DLD1 (cell line): ENCODE measurements around the gene NFE2L3.
"Not testable (repeated sequence)": the region's sequence is repeated elsewhere in the genome, so short reads cannot be mapped to it uniquely, and the experiment has no call there.

Experiments
- in situ Hi-C: cut with HindIII; loops from 2 replicates; pipeline ENCODE4 v1.10.0; 2017; ENCODE audit warnings: low sequenced_read_pairs

Gene NFE2L3

DNA sequence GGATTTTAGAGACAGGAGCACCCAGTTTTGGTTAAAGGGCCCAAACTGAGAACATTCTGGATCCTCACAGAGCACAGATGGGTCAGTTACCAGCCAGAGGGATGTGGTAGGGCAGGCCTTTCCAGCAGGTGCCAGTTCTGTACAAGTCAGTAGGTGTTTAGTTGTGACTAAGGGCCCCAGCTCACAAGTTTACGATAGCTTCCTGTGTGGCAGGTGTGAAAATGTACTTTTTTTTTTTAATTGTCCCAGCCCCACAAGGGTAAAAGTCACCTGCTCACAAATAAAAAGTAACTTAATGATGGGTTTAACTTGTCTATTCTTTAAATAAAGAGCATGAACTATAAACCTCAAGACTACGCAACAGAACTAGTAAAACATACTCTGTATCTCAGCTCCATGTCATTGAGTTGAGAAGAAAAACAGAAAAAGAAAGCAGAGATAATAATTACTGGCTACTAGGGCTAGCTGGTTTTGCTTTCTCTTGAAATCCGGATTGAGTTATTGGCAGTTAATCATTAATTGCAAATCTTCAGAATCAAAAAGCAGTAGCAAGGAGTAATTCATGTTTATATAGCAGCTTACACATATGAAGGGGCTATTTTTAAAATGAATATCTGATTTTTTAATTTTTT lies 15.4 kb downstream of the NFE2L3 start:
- in situ Hi-C loops, result no loop called here

DNA sequence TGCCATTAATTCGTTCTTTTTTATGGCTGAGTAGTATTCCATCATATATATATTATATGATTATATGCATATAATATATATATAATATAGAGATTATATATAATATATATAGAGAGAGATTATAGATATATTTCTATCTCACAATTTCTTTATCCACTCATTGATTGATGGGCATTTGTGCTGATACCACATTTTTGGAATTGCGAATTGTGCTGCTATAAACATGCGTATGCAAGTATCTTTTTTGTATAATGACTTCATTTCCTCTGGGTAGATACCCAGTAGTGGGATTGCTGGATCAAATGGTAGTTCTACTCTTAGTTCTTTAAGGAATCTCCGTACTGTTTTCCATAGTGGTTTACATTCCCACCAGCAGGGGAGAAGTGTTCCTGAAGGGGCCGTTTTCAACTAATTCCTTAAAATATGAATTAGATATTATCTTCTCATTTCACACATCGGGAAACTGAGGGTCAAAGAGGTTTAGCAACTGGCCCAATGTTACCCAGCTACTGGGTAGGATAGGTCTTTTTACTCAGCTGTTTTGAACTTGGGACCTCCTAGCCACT lies 16.5 kb downstream of the NFE2L3 start:
- in situ Hi-C loops, result no loop called here

DNA sequence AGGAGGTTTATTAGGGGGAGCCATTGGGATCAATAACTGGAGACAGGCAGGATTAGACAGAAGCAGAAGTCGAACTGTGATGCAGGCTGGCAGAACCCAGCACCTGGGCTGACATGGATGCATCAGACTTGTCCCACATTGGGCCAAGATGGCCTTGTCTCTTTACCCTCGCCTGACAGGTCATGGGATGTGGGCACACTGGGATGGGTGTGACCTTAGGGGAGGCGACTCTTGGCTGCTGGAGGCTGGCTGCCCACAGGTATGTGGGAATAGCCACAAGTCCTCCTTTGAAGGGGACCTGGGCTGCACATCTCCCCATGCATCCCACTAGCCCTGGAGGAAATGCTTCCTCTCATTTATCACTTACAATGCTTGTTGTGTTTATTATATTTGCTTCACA lies 17.3 kb downstream of the NFE2L3 start:
- in situ Hi-C loops, result no loop called here

DNA sequence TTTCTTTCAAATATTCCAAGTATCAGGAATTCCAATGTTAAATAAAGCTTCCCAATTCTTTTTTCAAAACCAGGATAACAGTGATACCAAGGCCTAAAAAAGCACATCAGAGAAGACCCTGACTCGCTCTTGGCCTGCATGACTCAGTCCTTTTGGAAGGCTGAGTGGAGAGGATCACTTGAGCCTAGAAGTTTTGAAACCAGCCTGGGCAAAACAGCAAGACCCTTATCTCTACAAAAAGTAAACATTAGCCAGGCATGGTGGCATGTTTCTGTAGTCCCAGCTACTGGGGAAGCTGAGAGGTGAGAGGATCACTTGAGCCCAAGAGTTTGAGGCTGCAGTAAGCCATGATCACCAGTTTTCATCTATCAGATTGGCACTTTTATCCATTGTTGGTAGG lies 18.7 kb downstream of the NFE2L3 start:
- in situ Hi-C loops, result no loop called here

DNA sequence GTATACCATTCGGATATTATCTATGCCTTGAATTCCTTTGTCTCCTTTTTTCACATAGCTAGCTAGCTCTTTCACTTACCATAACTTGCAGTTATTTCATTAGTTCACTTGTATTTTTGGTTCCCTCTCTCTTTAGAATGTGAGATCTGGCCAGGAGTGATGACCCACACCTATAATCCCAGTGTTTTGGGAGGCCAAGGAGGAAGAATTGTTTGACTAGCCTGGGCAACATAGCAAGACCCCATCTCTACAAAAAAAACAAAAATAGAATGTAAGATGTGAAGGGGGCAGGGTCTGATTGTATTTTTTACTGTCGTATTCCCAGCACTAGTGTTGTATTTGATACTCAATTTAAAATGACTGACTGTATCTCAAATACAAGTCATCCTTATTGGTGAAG lies 19.6 kb downstream of the NFE2L3 start:
- in situ Hi-C loops, result no loop called here

DNA sequence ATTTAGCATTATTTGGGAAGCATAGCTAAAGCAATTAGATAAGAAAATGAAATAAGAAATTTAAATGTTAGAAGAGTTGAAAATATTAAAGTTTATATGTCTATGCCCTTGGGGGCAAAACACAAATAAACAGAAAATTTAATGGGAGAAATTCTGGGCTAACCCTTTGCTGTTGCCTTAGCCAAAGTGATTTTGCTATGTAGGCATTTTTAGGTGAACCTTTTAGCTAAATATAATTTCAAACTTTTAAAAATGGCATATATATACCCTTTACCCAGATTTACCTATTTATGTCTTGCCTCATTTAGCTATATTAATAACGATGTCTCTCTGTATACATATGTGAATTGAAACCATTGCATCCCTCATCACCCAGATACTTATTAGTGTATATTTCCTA lies 20.1 kb downstream of the NFE2L3 start:
- in situ Hi-C loops, result no loop called here

DNA sequence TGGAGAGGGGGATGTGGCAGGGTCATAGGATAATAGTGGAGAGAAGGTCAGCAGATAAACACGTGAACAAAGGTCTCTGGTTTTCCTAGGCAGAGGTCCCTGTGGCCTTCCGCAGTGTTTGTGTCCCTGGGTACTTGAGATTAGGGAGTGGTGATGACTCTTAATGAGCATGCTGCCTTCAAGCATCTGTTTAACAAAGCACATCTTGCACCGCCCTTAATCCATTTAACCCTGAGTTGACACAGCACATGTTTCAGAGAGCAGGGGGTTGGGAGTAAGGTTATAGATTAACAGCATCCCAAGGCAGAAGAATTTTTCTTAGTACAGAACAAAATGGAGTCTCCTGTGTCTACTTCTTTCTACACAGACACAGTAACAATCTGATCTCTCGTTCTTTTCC lies 23.9 kb downstream of the NFE2L3 start:
- in situ Hi-C loops, result not testable (repeated sequence)

DNA sequence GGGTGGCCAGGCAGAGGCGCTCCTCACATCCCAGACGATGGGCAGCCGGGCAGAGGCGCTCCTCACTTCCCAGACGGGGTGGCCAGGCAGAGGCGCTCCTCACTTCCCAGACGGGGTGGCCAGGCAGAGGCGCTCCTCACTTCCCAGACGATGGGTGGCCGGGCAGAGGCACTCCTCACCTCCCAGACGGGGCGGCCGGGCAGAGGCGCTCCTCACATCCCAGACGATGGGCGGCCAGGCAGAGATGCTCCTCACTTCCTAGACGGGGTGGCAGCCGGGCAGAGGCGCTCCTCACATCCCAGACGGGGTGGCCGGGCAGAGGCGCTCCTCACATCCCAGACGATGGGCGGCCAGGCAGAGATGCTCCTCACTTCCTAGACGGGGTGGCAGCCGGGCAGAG lies 24.7 kb downstream of the NFE2L3 start:
- in situ Hi-C loops, result not testable (repeated sequence)

DNA sequence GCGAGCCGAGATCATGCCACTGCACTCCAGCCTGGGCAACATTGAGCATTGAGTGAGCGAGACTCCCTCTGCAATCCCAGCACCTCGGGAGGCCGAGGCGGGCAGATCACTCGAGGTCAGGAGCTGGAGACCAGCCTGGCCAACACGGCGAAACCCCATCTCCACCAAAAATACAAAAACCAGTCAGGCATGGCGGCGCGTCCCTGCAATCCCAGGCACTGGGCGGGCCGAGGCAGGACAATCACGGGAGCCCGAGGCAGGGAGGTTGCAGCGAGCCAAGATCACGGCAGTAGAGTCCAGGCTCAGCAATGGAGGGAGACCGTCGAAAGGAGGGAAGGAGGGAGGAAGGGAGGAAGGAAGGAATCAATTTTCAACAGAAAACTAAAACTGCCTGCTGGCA lies 25.3 kb downstream of the NFE2L3 start:
- in situ Hi-C loops, result not testable (repeated sequence)

DNA sequence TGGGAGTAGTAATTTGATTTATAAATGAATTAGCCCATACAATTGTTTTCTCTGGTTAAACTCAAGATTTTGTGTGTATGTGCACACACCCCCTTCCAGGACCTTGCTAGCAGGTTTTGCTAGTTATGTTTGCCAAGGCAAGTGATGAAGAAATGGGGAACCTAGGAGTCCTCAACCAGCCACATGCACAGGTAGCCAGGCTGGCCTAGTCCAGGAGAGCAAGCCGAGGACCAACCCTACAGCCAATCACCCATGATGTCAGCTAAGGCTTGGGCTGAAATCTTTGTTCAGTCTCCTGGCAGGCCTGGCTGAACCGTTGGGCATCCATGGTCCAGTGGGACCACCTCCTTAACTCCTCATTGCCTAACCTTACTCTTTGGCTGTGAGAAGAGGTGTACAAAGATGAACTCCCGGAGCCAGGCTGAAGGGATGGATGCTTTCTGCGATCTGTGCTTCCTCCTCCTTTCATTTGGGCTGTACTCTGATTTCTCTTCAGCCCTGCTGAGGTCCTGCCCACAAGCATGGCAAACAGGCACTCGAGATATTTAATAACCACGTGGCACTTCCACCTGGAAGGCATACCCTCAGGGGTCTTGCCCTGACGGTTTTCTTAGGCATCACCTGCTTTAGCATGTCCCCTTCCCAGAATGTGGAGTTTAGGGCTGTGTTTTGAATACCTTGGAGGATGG lies 26.4 kb downstream of the NFE2L3 start:
- in situ Hi-C loops, result no loop called here

DNA sequence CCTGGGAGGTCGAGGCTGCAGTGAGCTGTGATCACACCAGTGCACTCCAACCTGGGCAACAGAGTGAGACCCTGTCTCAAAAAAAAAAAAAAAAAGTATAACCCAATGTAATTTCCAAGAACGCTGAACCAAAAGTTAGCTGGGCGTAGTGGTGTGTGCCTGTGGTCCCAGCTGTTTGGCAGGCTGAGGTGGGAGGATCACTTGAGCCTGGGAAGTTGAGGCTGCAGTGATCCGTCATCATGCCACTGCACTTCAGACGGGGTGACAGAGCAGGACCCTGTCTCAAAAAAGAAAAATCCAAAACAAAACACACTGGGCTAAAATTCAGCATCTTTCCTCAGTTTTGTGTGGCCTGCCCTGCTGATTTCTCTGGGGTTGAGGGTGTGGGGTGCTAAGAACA lies 27.4 kb downstream of the NFE2L3 start:
- in situ Hi-C loops, result no loop called here

DNA sequence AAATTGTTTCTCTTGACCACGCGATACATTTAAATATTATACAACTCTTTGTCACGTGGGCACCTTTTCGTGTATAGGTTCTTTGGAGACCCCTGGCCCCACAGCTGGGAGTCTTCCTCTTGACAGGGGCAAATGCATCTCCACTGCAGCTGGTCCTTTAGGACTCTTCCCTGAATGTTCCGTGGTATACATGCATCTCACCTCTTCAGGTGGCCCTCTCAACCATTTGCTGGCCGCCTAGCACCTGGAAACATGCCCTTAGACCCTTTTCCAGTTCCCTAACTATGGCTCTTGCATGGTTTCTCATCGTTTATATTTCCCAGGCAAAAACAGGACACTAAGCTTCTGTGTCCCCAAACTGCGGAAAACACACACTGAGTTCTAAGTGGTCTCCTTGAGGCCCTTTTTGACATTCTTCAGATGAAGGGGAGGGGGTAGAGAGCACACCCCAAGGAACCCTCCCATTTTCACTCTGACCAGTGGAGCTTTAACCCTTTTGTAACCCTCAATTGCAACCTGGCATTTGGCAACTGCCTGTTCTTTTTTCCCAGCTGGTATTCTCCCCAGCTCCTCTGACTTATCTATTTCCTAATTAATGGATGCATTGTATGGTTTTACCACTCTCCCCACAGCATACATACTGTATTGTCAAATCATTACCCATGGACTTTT lies 28.0 kb downstream of the NFE2L3 start:
- in situ Hi-C loops, result no loop called here

DNA sequence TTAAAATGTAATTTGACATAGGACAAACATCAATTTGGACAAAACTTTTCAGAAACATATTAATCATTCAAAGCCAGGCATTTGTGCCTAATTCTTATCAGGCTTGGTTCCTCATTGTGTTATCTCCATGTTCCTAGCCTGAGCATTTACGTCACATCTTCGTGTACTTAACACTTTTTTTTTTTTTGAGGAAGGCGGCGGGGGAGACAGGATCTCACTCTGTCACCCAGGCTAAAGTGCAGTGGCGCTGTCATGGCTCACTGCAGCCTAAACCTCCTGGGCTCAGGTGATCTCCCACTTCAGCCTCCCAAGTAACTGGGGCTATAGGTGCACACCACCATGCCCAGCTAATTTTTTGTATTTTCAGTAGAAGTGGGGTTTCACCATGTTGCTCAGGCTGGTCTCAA lies 28.8 kb downstream of the NFE2L3 start:
- in situ Hi-C loops, result no loop called here

DNA sequence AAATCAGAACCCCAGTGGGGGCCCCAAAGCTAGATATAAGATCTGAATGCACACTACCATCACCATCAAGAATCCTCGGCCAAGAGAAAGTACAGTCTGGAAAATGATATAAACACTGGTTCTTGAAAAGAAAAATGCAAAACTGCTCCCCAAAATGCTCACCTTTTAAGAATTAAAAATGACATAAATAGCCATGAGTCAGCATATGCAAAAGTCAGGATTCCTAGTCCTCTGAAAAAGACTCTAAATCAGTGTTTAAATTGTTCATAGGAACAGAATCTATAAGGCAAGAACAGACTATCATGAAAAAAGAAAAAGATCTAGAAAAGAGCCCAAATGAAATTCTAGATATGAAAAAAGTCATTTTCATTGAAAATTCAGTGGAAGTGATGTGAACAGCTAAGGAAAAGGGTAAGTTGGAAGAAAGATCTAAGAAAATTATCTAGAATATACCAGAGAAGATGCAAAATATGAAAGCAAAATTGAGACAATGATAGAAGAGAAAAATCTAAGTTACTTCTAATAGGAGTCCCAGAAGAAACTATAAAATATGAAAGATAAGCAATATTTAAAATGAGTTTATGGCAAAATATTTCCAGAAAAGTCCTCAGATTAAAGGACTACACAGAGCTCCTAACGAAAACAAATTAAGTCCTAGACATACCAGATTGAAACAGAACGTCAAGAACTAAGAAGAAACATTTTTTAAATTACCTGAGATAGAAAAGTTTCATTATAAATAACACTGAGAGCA lies 29.7 kb downstream of the NFE2L3 start:
- in situ Hi-C loops, result no loop called here

DNA sequence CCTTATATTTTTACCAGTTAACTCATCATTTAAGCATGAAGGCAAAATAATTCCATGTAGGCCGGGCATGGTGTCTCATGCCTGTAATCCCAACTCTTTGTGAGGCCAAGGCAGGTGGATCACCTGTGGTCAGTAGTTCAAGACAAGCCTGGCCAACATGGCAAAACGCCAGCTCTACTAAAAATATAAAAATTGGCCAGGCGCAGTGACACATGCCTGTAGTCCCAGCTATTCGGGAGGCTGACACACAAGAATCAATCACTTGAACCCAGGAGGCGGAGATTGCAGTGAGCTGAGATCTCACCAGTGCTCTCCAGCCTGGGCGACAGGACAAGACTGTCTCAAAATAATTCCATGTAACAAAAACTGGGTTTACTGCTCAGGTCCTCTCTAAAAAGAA lies 30.3 kb downstream of the NFE2L3 start:
- in situ Hi-C loops, result no loop called here

DNA sequence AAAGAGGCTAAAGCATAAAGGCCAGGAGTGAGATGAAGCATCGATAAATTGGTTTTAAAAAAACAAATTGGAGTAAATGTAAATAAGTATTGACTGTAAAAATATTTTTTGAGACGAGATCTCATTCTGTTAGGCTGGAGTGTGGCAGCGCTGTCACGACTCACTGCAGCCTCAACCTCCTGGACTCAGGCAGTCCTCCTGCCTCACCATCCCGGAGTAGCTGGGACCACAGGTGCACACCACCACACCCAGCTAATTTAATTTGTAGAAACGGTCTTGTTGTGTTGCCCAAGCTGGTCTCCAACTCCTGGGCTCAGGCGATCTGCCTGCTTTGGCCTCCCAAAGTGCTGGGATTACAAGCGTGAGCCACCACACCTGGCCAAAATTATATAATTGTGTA lies 30.7 kb downstream of the NFE2L3 start:
- in situ Hi-C loops, result no loop called here

DNA sequence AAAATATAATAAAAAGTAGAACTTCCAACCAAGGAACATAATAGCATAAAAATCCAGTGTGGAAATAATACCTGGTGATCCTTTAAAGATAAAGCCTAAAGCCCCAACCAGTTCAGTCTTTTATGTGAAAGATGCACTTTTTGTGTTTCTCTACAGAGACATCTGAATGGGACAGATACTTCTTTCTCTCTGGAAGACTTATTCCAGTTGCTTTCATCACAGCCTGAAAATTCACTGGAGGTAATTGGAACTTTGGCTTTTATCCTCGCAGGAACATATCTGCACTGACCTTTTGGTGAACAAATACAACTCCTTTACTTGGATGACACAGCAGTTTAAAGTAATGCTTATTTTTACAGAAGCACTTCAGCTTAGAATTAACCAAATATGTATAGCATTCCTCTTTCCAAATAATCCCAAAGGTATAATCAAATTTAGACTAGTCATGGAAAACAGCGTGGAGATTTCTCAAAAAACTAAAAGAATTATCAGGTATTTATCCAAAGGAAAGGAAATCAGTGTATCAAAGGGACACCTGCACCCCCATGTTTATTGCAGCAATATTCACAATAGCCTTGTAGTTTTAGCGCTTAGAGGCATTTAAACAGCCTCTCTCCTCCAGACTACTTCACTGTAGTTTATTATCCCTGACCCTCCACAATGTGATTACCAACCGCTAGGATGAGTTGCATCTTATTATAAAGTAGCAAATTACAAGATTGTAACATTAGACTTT lies 31.7 kb downstream of the NFE2L3 start:
- in situ Hi-C loops, result no loop called here

DNA sequence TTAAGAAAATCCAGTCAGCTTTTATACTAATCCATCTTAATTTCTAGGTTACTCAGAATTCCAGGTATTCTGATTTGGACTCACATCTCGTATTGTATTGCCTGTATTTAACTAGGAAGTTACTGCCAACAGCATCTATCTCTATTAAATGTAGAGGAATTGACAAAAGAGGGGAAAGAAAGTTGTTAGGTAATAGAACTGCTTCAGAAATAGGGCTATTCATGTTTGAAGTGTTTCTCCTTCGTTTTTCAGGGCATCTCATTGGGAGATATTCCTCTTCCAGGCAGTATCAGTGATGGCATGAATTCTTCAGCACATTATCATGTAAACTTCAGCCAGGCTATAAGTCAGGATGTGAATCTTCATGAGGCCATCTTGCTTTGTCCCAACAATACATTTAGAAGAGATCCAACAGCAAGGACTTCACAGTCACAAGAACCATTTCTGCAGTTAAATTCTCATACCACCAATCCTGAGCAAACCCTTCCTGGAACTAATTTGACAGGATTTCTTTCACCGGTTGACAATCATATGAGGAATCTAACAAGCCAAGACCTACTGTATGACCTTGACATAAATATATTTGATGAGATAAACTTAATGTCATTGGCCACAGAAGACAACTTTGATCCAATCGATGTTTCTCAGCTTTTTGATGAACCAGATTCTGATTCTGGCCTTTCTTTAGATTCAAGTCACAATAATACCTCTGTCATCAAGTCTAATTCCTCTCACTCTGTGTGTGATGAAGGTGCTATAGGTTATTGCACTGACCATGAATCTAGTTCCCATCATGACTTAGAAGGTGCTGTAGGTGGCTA lies 32.5 kb downstream of the NFE2L3 start:
- in situ Hi-C loops, result not testable (repeated sequence)

DNA sequence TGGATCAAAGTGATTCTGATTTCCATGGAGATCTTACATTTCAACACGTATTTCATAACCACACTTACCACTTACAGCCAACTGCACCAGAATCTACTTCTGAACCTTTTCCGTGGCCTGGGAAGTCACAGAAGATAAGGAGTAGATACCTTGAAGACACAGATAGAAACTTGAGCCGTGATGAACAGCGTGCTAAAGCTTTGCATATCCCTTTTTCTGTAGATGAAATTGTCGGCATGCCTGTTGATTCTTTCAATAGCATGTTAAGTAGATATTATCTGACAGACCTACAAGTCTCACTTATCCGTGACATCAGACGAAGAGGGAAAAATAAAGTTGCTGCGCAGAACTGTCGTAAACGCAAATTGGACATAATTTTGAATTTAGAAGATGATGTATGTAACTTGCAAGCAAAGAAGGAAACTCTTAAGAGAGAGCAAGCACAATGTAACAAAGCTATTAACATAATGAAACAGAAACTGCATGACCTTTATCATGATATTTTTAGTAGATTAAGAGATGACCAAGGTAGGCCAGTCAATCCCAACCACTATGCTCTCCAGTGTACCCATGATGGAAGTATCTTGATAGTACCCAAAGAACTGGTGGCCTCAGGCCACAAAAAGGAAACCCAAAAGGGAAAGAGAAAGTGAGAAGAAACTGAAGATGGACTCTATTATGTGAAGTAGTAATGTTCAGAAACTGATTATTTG lies 33.3 kb downstream of the NFE2L3 start:
- in situ Hi-C loops, result no loop called here
